ENCODE data around the gene MED10. TPM values are rescaled to one million over a fixed set of nuclear protein-coding genes. Genes with fewer than 3 reads are reported as not detected.

Gene MED10
- 74.5 to 83.6 TPM (median 77.4 TPM) in 5 replicates for total RNA-seq (2022; extraction: Qiagen RNA extraction)

GRCh38 chr5:6377905-6378765 is at the start of gene MED10:
Gene MED10 (minus strand): TSS chr5:6378547. CDS start chr5:6378483, 64 bp downstream.

Other genes with a start within 250 kb of the MED10 start
- 0.72 to 1.2 TPM (median 0.87 TPM) in 5 replicates for gene UBE2QL1, start 70.3 kb upstream of the MED10 start, total RNA-seq (2022; extraction: Qiagen RNA extraction)

All from A549 treated with Mapracorat at 1 μM for 4 hours (cell line).